OCI-LY1 (cell line): ENCODE results near the gene REL.
A peak's percentile ranks its signal among the peaks of the same experiment; 100 is the strongest.

ENCODE experiments used
- EZH2 ChIP-seq: fragments of 200-600 bp; sonication (generic), shearing (Covaris generic); IDR thresholded peaks from 2 replicates; pipeline ENCODE4 v1.8.0; 2017; ENCODE audit warnings: borderline replicate concordance, mixed run types, mild to moderate bottlenecking, antibody characterized with exemption, low read length, moderate library complexity, mixed read lengths
- TF ChIP-seq, protein P1 (sequence below): fragments of 200-600 bp; sonication (generic), shearing (Covaris generic); IDR thresholded peaks from 2 replicates; pipeline ENCODE4 v1.5.1; 2017; ENCODE audit warnings: mild to moderate bottlenecking, antibody characterized with exemption, low read length, moderate library complexity, mixed read lengths

DNA sequence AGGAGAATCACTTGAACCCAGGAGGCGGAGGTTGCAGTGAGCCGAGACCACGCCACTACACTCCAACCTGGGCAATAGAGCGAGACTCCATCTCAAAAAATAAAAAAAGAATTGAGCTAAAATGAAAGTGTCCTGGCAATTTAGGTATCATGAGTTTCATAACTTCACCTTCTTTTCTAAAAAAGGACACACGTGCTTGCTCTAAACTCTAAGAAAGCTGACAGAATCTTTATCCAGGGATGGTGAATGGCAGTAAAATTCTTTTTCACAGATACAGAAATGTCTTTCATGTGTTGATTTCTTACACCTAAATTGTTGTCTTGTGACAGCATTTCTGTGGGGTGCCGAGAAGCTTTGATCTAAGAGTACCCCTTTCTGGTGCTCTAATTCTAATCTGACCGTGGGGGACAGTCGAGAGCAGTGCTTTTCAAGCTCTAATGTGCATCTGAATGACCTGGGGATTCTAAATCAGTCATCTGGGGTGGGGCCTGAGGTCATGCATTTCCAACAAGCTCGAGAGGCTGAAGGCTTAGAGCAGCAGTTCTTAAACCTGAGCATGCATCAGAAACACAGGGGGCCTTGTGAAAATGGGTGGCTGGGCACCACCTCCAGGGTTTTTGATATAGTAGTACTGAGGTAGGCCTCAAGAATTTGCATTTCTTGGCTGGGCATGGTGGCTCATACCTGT is 42.1 kb upstream of the REL start:
- TF ChIP-seq, protein P1, sequence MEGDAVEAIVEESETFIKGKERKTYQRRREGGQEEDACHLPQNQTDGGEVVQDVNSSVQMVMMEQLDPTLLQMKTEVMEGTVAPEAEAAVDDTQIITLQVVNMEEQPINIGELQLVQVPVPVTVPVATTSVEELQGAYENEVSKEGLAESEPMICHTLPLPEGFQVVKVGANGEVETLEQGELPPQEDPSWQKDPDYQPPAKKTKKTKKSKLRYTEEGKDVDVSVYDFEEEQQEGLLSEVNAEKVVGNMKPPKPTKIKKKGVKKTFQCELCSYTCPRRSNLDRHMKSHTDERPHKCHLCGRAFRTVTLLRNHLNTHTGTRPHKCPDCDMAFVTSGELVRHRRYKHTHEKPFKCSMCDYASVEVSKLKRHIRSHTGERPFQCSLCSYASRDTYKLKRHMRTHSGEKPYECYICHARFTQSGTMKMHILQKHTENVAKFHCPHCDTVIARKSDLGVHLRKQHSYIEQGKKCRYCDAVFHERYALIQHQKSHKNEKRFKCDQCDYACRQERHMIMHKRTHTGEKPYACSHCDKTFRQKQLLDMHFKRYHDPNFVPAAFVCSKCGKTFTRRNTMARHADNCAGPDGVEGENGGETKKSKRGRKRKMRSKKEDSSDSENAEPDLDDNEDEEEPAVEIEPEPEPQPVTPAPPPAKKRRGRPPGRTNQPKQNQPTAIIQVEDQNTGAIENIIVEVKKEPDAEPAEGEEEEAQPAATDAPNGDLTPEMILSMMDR, result peak; percentile 55; the same call in 1 of the 2 replicates
- TF ChIP-seq EZH2, result no peak
